Limb (tissue), 2 donors: ENCODE results near the gene NSFL1C.

ENCODE experiments used
- DNase-seq, 2 donors: peaks; one replicate each; pipeline ENCODE4 v3.0.0-alpha.2; 2016; ENCODE audit errors: extremely low spot score in 2 of 2

NSFL1C gene

GRCh38 chr20:1392443-1392692, 74.3 kb downstream of the NSFL1C start:
- DNase-seq: no peak
